IPS DF 6.9 (cell line): ENCODE measurements around the gene CNTRL.
A peak's percentile ranks its signal among the peaks of the same experiment; 100 is the strongest.
"Not testable (repeated sequence)": the region's sequence is repeated elsewhere in the genome, so short reads cannot be mapped to it uniquely, and the experiment has no call there.

Source experiments
- DNase-seq: peaks from one replicate; pipeline ENCODE4 v3.0.0-alpha.2; 2013; ENCODE audit warnings: low read depth, low spot score
- H3K27ac ChIP-seq: one replicate; pipeline ENCODE4 v1.5.1; 2013; ENCODE audit warnings: low read length, control low read depth
- H3K27me3 ChIP-seq: 2 replicates; pipeline ENCODE4 v1.6.1; 2013; ENCODE audit warnings: mild to moderate bottlenecking, low read length; ENCODE audit not compliant: control insufficient read depth, insufficient read depth
- H3K36me3 ChIP-seq: 2 replicates; pipeline ENCODE4 v1.6.1; 2013; ENCODE audit warnings: low read length; ENCODE audit not compliant: control insufficient read depth, insufficient read depth
- H3K4me1 ChIP-seq: 2 replicates; pipeline ENCODE4 v1.6.1; 2013; ENCODE audit warnings: low read length; ENCODE audit not compliant: control insufficient read depth, insufficient read depth
- H3K4me3 ChIP-seq: 2 replicates; pipeline ENCODE4 v1.5.1; 2013; ENCODE audit warnings: mild to moderate bottlenecking, low read length
- H3K9me3 ChIP-seq: 2 replicates; pipeline ENCODE4 v1.6.1; 2013; ENCODE audit warnings: low read length, inconsistent platforms; ENCODE audit not compliant: control insufficient read depth, insufficient read depth
- WGBS: extraction: QIAGEN DNeasy Blood & Tissue Kit; methylation state at CpG from one replicate; pipeline ENCODE4 v1.1.7; 2013; ENCODE audit warnings: mixed read lengths, missing lambda C conversion rate; ENCODE audit not compliant: insufficient read length, insufficient coverage; 5-methylcytosine and 5-hydroxymethylcytosine counted together

Gene CNTRL

DNA sequence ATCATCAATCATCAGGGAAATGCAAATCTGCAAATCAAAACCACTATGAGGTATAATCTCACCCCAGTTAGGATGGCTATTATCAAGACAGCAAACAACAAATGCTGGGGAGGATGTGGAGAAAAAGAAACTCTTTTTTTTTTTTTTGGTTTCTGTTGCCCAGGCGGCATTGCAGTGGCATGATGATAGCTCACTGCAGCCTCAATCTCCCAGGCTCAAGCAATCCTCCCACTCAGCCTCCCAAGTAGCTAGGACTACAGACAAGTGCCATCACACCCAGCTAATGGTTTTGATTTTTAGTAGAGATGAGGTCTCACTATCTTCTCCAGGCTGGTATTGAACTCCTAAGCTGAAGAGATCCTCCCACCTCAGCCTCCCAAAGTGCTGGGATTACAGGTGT lies 5.4 kb upstream of the CNTRL start:
- H3K4me1 ChIP-seq, result no peaks in the 10 kb centered on the region
- H3K27me3 ChIP-seq, result peaks cover 22% of the 10 kb centered on the region
- H3K36me3 ChIP-seq, result no peaks in the 10 kb centered on the region
- WGBS, result no CpG with 5 or more reads among the region's 1 CpG
- no peak overlapping the region for H3K4me3 ChIP-seq
- H3K9me3 ChIP-seq, result no peaks in the 10 kb centered on the region
- no peak overlapping the region for H3K27ac ChIP-seq
- DNase-seq, result no peak

DNA sequence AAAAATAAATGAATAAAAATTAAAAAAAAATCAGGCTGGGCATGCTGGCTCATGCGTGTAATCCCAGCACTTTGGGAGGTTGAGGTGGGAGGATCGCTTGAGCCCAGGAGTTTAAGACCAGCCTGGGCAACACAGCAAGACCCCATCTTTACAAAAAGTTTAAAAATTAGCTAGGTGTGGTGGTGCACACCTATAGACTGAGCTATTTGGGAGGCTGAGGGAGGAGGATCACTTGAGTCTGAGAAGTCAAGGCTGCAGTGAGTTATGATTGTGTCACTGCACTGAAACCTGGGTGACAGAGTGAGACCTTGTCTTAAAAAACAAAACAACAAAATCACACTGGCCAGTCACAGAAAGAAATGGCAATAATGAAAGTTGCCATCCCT lies 3.4 kb upstream of the CNTRL start:
- H3K4me1 ChIP-seq, result no peaks in the 10 kb centered on the region
- DNase-seq, result no peak
- no peak overlapping the region for H3K27ac ChIP-seq
- no peaks in the 10 kb centered on the region for H3K36me3 ChIP-seq
- H3K4me3 ChIP-seq, result no peak overlapping the region
- H3K27me3 ChIP-seq, result peaks cover 22% of the 10 kb centered on the region
- no peaks in the 10 kb centered on the region for H3K9me3 ChIP-seq
- WGBS, result no CpG with 5 or more reads among the region's 2 CpGs

DNA sequence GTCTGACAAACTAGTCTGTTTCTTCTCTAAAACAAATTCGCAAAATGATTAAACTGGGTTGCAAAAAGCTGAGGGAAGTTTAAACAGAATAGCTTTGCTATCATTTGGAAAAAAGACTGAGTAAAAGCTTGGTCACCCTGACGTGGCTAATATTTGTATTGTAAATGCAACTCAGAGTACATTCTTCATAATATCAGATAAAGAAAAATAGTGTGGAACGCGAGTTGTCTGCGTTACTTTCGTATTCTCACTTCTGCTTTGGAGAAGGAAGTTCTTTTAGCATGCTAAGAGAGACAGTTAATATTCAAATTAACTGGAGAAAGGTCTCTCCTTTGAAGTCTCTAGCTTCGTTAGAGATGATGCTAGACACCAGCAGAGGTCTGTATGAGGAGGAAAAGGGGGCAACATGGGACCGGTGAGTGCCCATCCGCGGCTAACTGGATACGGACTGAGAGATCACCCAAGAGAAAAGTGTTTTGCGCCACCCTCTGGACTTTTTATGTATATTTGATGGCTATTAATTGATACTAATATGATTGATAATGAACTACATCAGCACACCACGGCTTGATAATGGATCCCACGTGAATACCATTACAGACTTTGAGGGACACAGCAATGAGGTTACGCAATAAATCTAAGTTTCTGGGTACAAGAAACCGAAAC lies 2.9 kb upstream of the CNTRL start:
- WGBS, result no CpG with 5 or more reads among the region's 16 CpGs

DNA sequence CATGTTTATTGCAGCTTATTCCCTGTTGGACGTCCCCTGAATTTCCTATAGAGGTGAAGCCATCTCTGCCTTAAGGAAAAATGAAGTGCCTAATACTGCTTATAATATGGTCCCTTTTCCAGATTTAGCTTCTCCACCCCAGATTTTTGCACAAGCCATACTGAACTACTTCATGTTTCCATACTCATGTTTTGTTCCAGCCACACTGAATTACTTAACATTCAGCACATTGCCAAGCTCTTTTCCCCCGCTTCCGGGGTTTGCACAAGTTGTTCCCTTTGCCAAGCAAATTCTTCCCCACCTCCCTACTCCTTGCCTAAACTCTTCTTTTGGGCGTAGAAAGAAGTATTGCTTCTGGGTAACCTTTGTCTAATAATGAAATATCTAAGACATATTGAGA lies 1.7 kb upstream of the CNTRL start:
- no CpG with 5 or more reads among the region's 4 CpGs for WGBS
- Histone ChIP-seq H3K9me3 (no peaks in the 10 kb centered on the region), H3K4me1 (no peaks in the 10 kb centered on the region), H3K4me3 (no peak overlapping the region), H3K27ac (no peak overlapping the region), H3K27me3 (peaks cover 21% of the 10 kb centered on the region), H3K36me3 (no peaks in the 10 kb centered on the region)
- DNase-seq, result no peak

More for the DNA sequence above, 2.9 kb upstream of the CNTRL start:
- Histone ChIP-seq H3K4me3 (no peak overlapping the region), H3K27me3 (peaks cover 22% of the 10 kb centered on the region), H3K36me3 (no peaks in the 10 kb centered on the region), H3K4me1 (no peaks in the 10 kb centered on the region), H3K27ac (no peak overlapping the region), H3K9me3 (no peaks in the 10 kb centered on the region)
- no peak for DNase-seq

DNA sequence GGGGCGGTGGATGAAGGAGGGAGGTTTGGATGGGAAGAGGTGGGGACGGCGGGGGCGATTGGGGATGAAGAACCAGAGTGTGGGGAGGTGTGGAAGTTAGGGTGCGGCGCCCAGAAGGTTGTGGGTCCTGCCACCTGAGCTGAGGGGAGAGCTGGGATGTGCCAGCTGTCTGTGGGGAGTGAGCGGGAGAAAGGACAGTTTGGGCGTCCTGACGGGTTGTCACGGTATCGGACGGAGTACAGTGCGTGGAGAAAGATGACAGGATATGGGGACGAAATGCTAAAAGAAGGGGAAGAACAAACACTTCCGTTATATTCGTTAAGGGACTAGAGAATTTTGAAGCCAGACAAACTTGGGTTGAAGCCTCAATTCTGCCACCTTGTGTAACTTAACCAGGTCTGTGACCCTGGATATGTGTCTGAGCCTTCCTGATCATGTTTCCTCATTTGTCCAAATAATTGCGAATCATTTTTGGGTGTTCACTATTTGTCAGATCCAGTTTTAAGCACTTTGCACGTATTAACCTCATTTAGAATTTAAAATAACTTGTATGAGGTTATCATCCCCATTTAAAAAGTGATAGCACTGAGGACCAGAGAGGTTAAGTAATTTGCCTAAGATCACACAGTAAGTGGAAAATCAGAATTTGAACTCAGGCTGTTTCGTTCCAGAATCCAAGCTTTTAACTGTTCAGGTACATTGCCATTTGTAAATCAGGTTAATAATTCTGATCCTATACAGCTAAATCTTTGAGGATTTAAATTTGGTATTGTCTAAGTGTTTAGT lies 689 bp downstream of the CNTRL start:
- Histone ChIP-seq H3K9me3 (no peaks in the 10 kb centered on the region), H3K27ac (no peak overlapping the region), H3K4me3 (peak overlapping the region; percentile 73; the same call in 1 of the 2 replicates), H3K27me3 (peaks cover 21% of the 10 kb centered on the region), H3K4me1 (no peaks in the 10 kb centered on the region), H3K36me3 (no peaks in the 10 kb centered on the region)
- DNase-seq, result no peak
- WGBS, result no CpG with 5 or more reads among the region's 19 CpGs

DNA sequence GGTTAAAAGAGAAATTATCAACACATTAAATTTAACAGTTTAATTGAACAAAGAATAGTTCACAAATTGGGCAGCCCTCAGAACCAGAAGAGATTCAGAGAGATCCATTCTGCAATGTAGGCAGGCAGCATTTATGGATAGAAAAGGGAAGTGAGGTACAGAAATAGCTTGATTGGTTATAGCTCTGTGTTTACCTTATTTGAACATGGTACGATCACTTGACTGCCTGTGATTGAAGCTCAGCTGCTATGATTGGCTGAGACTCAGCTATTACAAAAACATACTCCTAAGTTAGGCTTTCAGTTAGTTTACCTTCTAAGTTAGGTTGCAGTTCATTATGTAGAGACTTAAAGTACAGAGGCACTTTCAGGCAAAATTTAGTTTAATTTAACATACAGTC lies 7.3 kb downstream of the CNTRL start:
- no CpG with 5 or more reads among the region's 1 CpG for WGBS
- no peaks in the 10 kb centered on the region for H3K36me3 ChIP-seq
- no peak overlapping the region for H3K27ac ChIP-seq

DNA sequence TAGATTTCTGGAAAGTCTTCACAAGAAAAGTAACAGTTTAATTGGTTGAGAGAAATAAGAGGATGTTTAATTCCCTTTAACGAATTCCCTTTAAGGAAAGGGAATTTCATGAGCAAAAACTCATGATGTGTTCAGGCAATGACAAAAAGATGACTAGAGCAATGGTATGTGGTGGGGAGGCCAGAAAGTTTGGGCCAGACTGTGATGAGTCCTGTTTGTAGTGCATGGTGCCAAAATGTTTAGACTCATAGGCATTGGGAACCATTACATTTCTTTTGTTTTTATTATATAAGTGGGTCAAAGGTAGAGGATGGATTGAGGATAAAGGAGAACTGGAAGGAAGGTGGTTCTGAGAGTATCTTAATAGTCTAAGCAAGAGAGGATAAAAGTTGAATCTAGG lies 10.9 kb downstream of the CNTRL start:
- WGBS, result no CpG with 5 or more reads among the region's 1 CpG
- H3K4me1 ChIP-seq, result no peaks in the 10 kb centered on the region
- H3K27me3 ChIP-seq, result no peaks in the 10 kb centered on the region
- H3K9me3 ChIP-seq, result no peaks in the 10 kb centered on the region
- DNase-seq, result no peak
- no peak overlapping the region for H3K4me3 ChIP-seq
- H3K36me3 ChIP-seq, result no peaks in the 10 kb centered on the region
- H3K27ac ChIP-seq, result no peak overlapping the region

More for the DNA sequence above, 7.3 kb downstream of the CNTRL start:
- H3K27me3 ChIP-seq, result no peaks in the 10 kb centered on the region
- H3K9me3 ChIP-seq, result no peaks in the 10 kb centered on the region
- no peaks in the 10 kb centered on the region for H3K4me1 ChIP-seq
- DNase-seq, result no peak
- H3K4me3 ChIP-seq, result no peak overlapping the region

DNA sequence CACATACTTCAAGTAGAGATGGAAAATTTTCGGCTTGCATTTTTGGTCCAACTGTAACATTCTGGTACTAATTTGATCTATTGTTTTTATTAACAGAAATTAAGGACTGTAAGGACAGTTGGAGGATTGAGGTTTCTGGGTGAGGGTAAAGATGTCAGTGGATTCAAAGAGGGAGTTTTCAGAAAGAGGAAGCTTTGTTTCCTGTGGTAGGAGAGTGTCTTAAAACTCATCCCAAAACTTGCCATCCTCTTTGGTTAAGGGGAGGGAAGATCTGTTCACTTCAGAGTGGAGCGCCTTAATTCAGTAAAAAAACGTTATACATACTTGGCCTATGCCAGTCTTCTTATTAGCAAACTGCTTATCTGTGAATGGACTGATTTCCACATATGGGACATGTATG lies 13.8 kb downstream of the CNTRL start:
- Histone ChIP-seq H3K27me3 (no peaks in the 10 kb centered on the region), H3K36me3 (no peaks in the 10 kb centered on the region), H3K27ac (no peak overlapping the region), H3K4me3 (no peak overlapping the region), H3K9me3 (no peaks in the 10 kb centered on the region), H3K4me1 (no peaks in the 10 kb centered on the region)
- WGBS, result no CpG with 5 or more reads among the region's 3 CpGs
- DNase-seq, result no peak

DNA sequence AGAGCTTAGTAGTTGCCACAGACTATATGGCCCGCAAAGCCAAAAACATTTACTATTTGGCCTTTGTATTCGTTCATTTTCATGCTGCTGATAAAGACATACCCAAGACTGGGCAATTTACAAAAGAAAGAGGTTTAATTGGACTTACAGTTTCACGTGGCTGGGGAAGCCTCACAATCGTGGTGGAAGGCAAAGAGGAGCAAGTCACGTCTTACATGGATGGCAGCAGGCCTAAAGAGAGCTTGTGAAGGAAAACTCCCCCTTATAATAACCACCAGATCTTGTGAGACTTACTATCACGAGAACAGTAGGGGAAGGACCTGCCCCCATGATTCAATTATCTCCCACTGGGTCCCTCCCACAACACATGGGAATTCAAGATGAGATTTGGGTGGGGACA lies 16.0 kb downstream of the CNTRL start:
- not testable (repeated sequence) for H3K9me3 ChIP-seq, H3K36me3 ChIP-seq, H3K4me1 ChIP-seq, H3K27me3 ChIP-seq, DNase-seq, H3K4me3 ChIP-seq, H3K27ac ChIP-seq
- WGBS, result no CpG with 5 or more reads among the region's 6 CpGs

DNA sequence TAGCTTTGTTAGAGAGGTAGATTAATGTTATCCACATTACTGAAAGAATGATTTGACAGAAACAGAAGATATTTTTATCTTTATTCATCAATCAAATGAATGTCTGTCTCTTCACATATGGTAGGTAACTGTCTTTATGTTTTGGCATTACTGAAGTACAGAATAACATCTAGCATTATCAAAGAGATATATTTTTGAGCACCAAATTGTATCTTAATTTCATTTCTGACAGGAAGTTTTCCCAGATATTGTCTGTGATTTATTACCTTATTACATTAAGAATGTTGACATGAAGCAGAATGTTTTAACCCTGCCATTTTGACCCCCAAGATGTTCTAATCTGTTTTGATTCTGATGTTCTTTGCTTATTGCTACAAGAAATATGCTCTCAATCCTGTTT lies 20.3 kb downstream of the CNTRL start:
- Histone ChIP-seq H3K27ac (no peak overlapping the region), H3K36me3 (no peaks in the 10 kb centered on the region)

More for the DNA sequence above, 20.3 kb downstream of the CNTRL start:
- no peaks in the 10 kb centered on the region for H3K9me3 ChIP-seq
- H3K27me3 ChIP-seq, result no peaks in the 10 kb centered on the region
- no peaks in the 10 kb centered on the region for H3K4me1 ChIP-seq
- DNase-seq, result no peak
- no peak overlapping the region for H3K4me3 ChIP-seq
